ENCODE measurements around the gene PGAP3. TPM values are rescaled to one million over a fixed set of nuclear protein-coding genes. Genes with fewer than 3 reads are reported as not detected.
A peak's percentile ranks its signal among the peaks of the same experiment; 100 is the strongest.
"Not testable (repeated sequence)": the region's sequence is repeated elsewhere in the genome, so short reads cannot be mapped to it uniquely, and the experiment has no call there.

The PGAP3 gene
- total RNA-seq, 3 donors from 2014 or later: 14.6 to 16.5 (median 16.3) TPM

- H3K27me3 Mint-ChIP-seq (ENCODE audit: low read depth): peaks cover 11% of the 10 kb centered on the region
- H3K4me3 Mint-ChIP-seq: no peak overlapping the region
- no peaks in the 10 kb centered on the region for H3K36me3 Mint-ChIP-seq (ENCODE audit: insufficient read depth)
- no peaks in the 10 kb centered on the region for H3K9me3 Mint-ChIP-seq
- DNase-seq: no peak
- no peak for ATAC-seq
- H3K4me1 Mint-ChIP-seq (ENCODE audit: low read depth): peaks cover 23% of the 10 kb centered on the region
Measured at GRCh38 chr17:39705786-39706348, 18.0 kb upstream of the PGAP3 start.

- Mint-ChIP-seq H3K27me3 (ENCODE audit: low read depth) (peaks cover 15% of the 10 kb centered on the region), H3K9me3 (no peaks in the 10 kb centered on the region), H3K4me1 (ENCODE audit: low read depth) (peaks cover 23% of the 10 kb centered on the region), H3K36me3 (ENCODE audit: insufficient read depth) (no peaks in the 10 kb centered on the region), H3K4me3 (no peak overlapping the region)
- DNase-seq: no peak
- ATAC-seq: no peak
Measured at GRCh38 chr17:39704821-39705551, 17.1 kb upstream of the PGAP3 start.

- peaks cover 21% of the 10 kb centered on the region for H3K4me1 Mint-ChIP-seq (ENCODE audit: low read depth)
- DNase-seq (no peak), ATAC-seq (no peak)
- peaks cover 25% of the 10 kb centered on the region for H3K27me3 Mint-ChIP-seq (ENCODE audit: low read depth)
- no peak overlapping the region for H3K4me3 Mint-ChIP-seq
- no peaks in the 10 kb centered on the region for H3K36me3 Mint-ChIP-seq (ENCODE audit: insufficient read depth)
- no peaks in the 10 kb centered on the region for H3K9me3 Mint-ChIP-seq
Measured at GRCh38 chr17:39703913-39704312, 16.1 kb upstream of the PGAP3 start.

GRCh38 chr17:39702901-39703893, 15.3 kb upstream of the PGAP3 start:
- ATAC-seq (no peak), DNase-seq (no peak)
- Mint-ChIP-seq H3K27me3 (ENCODE audit: low read depth) (peaks cover 30% of the 10 kb centered on the region), H3K9me3 (no peaks in the 10 kb centered on the region), H3K4me3 (no peak overlapping the region), H3K36me3 (ENCODE audit: insufficient read depth) (no peaks in the 10 kb centered on the region), H3K4me1 (ENCODE audit: low read depth) (peaks cover 19% of the 10 kb centered on the region)

- DNase-seq (no peak), ATAC-seq (no peak)
- Mint-ChIP-seq H3K9me3 (no peaks in the 10 kb centered on the region), H3K36me3 (ENCODE audit: insufficient read depth) (no peaks in the 10 kb centered on the region), H3K4me1 (ENCODE audit: low read depth) (peaks cover 11% of the 10 kb centered on the region), H3K27me3 (ENCODE audit: low read depth) (peaks cover 35% of the 10 kb centered on the region), H3K4me3 (no peak overlapping the region)
Measured at GRCh38 chr17:39701784-39702422, 14.0 kb upstream of the PGAP3 start.

GRCh38 chr17:39701012-39701783, 13.3 kb upstream of the PGAP3 start:
- DNase-seq: no peak
- H3K36me3 Mint-ChIP-seq (ENCODE audit: insufficient read depth): no peaks in the 10 kb centered on the region
- H3K27me3 Mint-ChIP-seq (ENCODE audit: low read depth): peaks cover 35% of the 10 kb centered on the region
- no peaks in the 10 kb centered on the region for H3K9me3 Mint-ChIP-seq
- ATAC-seq: no peak
- no peak overlapping the region for H3K4me3 Mint-ChIP-seq
- H3K4me1 Mint-ChIP-seq (ENCODE audit: low read depth): peaks cover 5% of the 10 kb centered on the region

- Mint-ChIP-seq H3K36me3 (ENCODE audit: insufficient read depth) (no peaks in the 10 kb centered on the region), H3K27me3 (ENCODE audit: low read depth) (peaks cover 35% of the 10 kb centered on the region), H3K4me1 (ENCODE audit: low read depth) (peaks cover 5% of the 10 kb centered on the region), H3K9me3 (no peaks in the 10 kb centered on the region), H3K4me3 (no peak overlapping the region)
- DNase-seq (no peak), ATAC-seq (peak in 1 of 2 donors; percentile 25)
Measured at GRCh38 chr17:39700148-39700987, 12.5 kb upstream of the PGAP3 start.

GRCh38 chr17:39699818-39700147, 11.9 kb upstream of the PGAP3 start, which contains the start of gene ERBB2:
Gene ERBB2, plus strand, starts transcription at chr17:39700064. Its CDS starts 175 bp downstream, at chr17:39700239.
- no peaks in the 10 kb centered on the region for H3K9me3 Mint-ChIP-seq
- ATAC-seq (no peak), DNase-seq (no peak)
- H3K4me1 Mint-ChIP-seq (ENCODE audit: low read depth): peaks cover 5% of the 10 kb centered on the region
- H3K27me3 Mint-ChIP-seq (ENCODE audit: low read depth): peaks cover 35% of the 10 kb centered on the region
- H3K36me3 Mint-ChIP-seq (ENCODE audit: insufficient read depth): peaks cover 2% of the 10 kb centered on the region
- peak within 1 kb of the TSS; percentile 33 for H3K4me3 Mint-ChIP-seq

GRCh38 chr17:39699157-39699817, 11.4 kb upstream of the PGAP3 start:
- not testable (repeated sequence) for H3K4me1 Mint-ChIP-seq (ENCODE audit: low read depth); H3K9me3 Mint-ChIP-seq; DNase-seq; ATAC-seq; H3K36me3 Mint-ChIP-seq (ENCODE audit: insufficient read depth)
- H3K4me3 Mint-ChIP-seq: peak overlapping the region; percentile 33
- peaks cover 35% of the 10 kb centered on the region for H3K27me3 Mint-ChIP-seq (ENCODE audit: low read depth)

- H3K4me1 Mint-ChIP-seq (ENCODE audit: low read depth): peaks cover 5% of the 10 kb centered on the region
- H3K4me3 Mint-ChIP-seq: no peak overlapping the region
- ATAC-seq (no peak), DNase-seq (no peak)
- H3K36me3 Mint-ChIP-seq (ENCODE audit: insufficient read depth): peaks cover 4% of the 10 kb centered on the region
- peaks cover 35% of the 10 kb centered on the region for H3K27me3 Mint-ChIP-seq (ENCODE audit: low read depth)
- no peaks in the 10 kb centered on the region for H3K9me3 Mint-ChIP-seq
Measured at GRCh38 chr17:39697961-39698360, 10.1 kb upstream of the PGAP3 start.

GRCh38 chr17:39696731-39697130, 8.9 kb upstream of the PGAP3 start:
- no peak for DNase-seq
- no peak for ATAC-seq
- Mint-ChIP-seq H3K4me3 (no peak overlapping the region), H3K27me3 (ENCODE audit: low read depth) (peaks cover 33% of the 10 kb centered on the region), H3K9me3 (no peaks in the 10 kb centered on the region), H3K4me1 (ENCODE audit: low read depth) (peaks cover 5% of the 10 kb centered on the region), H3K36me3 (ENCODE audit: insufficient read depth) (peaks cover 4% of the 10 kb centered on the region)

- no peak for ATAC-seq
- Mint-ChIP-seq H3K4me1 (ENCODE audit: low read depth) (peaks cover 5% of the 10 kb centered on the region), H3K4me3 (no peak overlapping the region), H3K27me3 (ENCODE audit: low read depth) (peaks cover 20% of the 10 kb centered on the region), H3K36me3 (ENCODE audit: insufficient read depth) (peaks cover 4% of the 10 kb centered on the region), H3K9me3 (no peaks in the 10 kb centered on the region)
- no peak for DNase-seq
Measured at GRCh38 chr17:39695089-39695474, 7.2 kb upstream of the PGAP3 start.
